Stimulated activated naive B cell treated with anti-CD40 and anti-IgM and Interleukin-4, amounts not matched to agents 10 μg/mL and 1 μg/mL and 100 μg/mL, for 72 hours (primary cell): ENCODE data around the gene DYNC1LI1.
"Not testable (repeated sequence)": the region's sequence is repeated elsewhere in the genome, so short reads cannot be mapped to it uniquely, and the experiment has no call there.

ENCODE experiments used
- ATAC-seq, 2 donors: fragments of 150-1000 bp; cut with Tn5 transposase; replicated peaks; 2 replicates each; pipeline ENCODE4 v1.10.0; 2021; ENCODE audit warnings: moderate library complexity in 1 of 2
- DNase-seq: peaks from one replicate; pipeline ENCODE4 v3.0.0; 2021
- H3K27ac Mint-ChIP-seq: one replicate; pipeline ENCODE4 v1.8.0; 2022; ENCODE audit warnings: mild to moderate bottlenecking, mixed read lengths
- H3K27me3 Mint-ChIP-seq, 2 donors: one replicate each; pipeline ENCODE4 v1.8.0; 2022; ENCODE audit warnings: mixed read lengths in 2 of 2
- H3K36me3 Mint-ChIP-seq, 2 donors: one replicate each; pipeline ENCODE4 v1.8.0; 2022; ENCODE audit warnings: mixed read lengths in 2 of 2, mild to moderate bottlenecking in 1 of 2
- H3K4me1 Mint-ChIP-seq, 2 donors: one replicate each; pipeline ENCODE4 v1.8.0; 2022; ENCODE audit warnings: mixed read lengths in 2 of 2, mild to moderate bottlenecking in 1 of 2
- H3K4me3 Mint-ChIP-seq, 2 donors: one replicate each; pipeline ENCODE4 v1.8.0; 2022; ENCODE audit warnings: mild to moderate bottlenecking in 2 of 2, mixed read lengths in 2 of 2, moderate library complexity in 1 of 2
- H3K9me3 Mint-ChIP-seq, 2 donors: one replicate each; pipeline ENCODE4 v1.8.0; 2022; ENCODE audit warnings: mixed read lengths in 2 of 2, mild to moderate bottlenecking in 1 of 2

DYNC1LI1 gene

GRCh38 chr3:32596282-32596908, 25.7 kb upstream of the DYNC1LI1 start:
- Mint-ChIP-seq H3K27ac (no peak overlapping the region), H3K27me3 (peaks cover 0 to 10% of the 10 kb centered on the region in 2 donors), H3K4me3 (no peak overlapping the region), H3K9me3 (no peaks in the 10 kb centered on the region), H3K4me1 (no peaks in the 10 kb centered on the region), H3K36me3 (no peaks in the 10 kb centered on the region)
- DNase-seq (no peak), ATAC-seq (no peak)

- DNase-seq = no peak
- Mint-ChIP-seq H3K4me3 (no peak overlapping the region), H3K27me3 (peaks cover 0 to 4% of the 10 kb centered on the region in 2 donors), H3K27ac (no peak overlapping the region), H3K4me1 (no peaks in the 10 kb centered on the region), H3K36me3 (no peaks in the 10 kb centered on the region), H3K9me3 (no peaks in the 10 kb centered on the region)
- no peak for ATAC-seq
Measured at GRCh38 chr3:32595323-32595722, 24.7 kb upstream of the DYNC1LI1 start.

GRCh38 chr3:32593903-32594525, 23.4 kb upstream of the DYNC1LI1 start:
- Mint-ChIP-seq H3K36me3 (no peaks in the 10 kb centered on the region), H3K27ac (no peak overlapping the region), H3K27me3 (peaks cover 0 to 4% of the 10 kb centered on the region in 2 donors), H3K4me3 (no peak overlapping the region), H3K4me1 (no peaks in the 10 kb centered on the region), H3K9me3 (no peaks in the 10 kb centered on the region)
- DNase-seq = no peak
- no peak for ATAC-seq

GRCh38 chr3:32592696-32593353, 22.2 kb upstream of the DYNC1LI1 start:
- H3K4me3 Mint-ChIP-seq = no peak overlapping the region
- H3K36me3 Mint-ChIP-seq = no peaks in the 10 kb centered on the region

GRCh38 chr3:32592011-32592410, 21.4 kb upstream of the DYNC1LI1 start:
- no peak overlapping the region for H3K4me3 Mint-ChIP-seq
- no peaks in the 10 kb centered on the region for H3K27me3 Mint-ChIP-seq
- no peak overlapping the region for H3K27ac Mint-ChIP-seq
- DNase-seq = no peak
- no peak for ATAC-seq
- H3K9me3 Mint-ChIP-seq = no peaks in the 10 kb centered on the region
- H3K4me1 Mint-ChIP-seq = no peaks in the 10 kb centered on the region
- no peaks in the 10 kb centered on the region for H3K36me3 Mint-ChIP-seq

More at GRCh38 chr3:32592696-32593353, 22.2 kb upstream of the DYNC1LI1 start:
- no peaks in the 10 kb centered on the region for H3K4me1 Mint-ChIP-seq
- no peaks in the 10 kb centered on the region for H3K9me3 Mint-ChIP-seq
- no peak overlapping the region for H3K27ac Mint-ChIP-seq
- ATAC-seq = no peak
- H3K27me3 Mint-ChIP-seq = peaks cover 0 to 3% of the 10 kb centered on the region in 2 donors
- DNase-seq = no peak

- Mint-ChIP-seq H3K27me3 (no peaks in the 10 kb centered on the region), H3K9me3 (no peaks in the 10 kb centered on the region)
Measured at GRCh38 chr3:32591186-32591585, 20.5 kb upstream of the DYNC1LI1 start.

GRCh38 chr3:32586356-32586755, 15.7 kb upstream of the DYNC1LI1 start:
- no peak for ATAC-seq
- Mint-ChIP-seq H3K4me3 (no peak overlapping the region), H3K36me3 (no peaks in the 10 kb centered on the region), H3K27ac (no peak overlapping the region), H3K9me3 (no peaks in the 10 kb centered on the region), H3K4me1 (no peaks in the 10 kb centered on the region), H3K27me3 (no peaks in the 10 kb centered on the region)
- no peak for DNase-seq

More at GRCh38 chr3:32591186-32591585, 20.5 kb upstream of the DYNC1LI1 start:
- H3K36me3 Mint-ChIP-seq = no peaks in the 10 kb centered on the region
- no peaks in the 10 kb centered on the region for H3K4me1 Mint-ChIP-seq
- ATAC-seq (no peak), DNase-seq (no peak)
- H3K4me3 Mint-ChIP-seq = no peak overlapping the region
- no peak overlapping the region for H3K27ac Mint-ChIP-seq

GRCh38 chr3:32584660-32585059, 14.0 kb upstream of the DYNC1LI1 start:
- no peak for DNase-seq
- H3K27me3 Mint-ChIP-seq = no peaks in the 10 kb centered on the region
- H3K36me3 Mint-ChIP-seq = no peaks in the 10 kb centered on the region
- H3K4me1 Mint-ChIP-seq = no peaks in the 10 kb centered on the region
- no peak overlapping the region for H3K27ac Mint-ChIP-seq
- ATAC-seq = no peak
- no peaks in the 10 kb centered on the region for H3K9me3 Mint-ChIP-seq
- H3K4me3 Mint-ChIP-seq = no peak overlapping the region

GRCh38 chr3:32583708-32584107, 13.1 kb upstream of the DYNC1LI1 start:
- DNase-seq (no peak), ATAC-seq (no peak)
- no peaks in the 10 kb centered on the region for H3K27me3 Mint-ChIP-seq
- no peak overlapping the region for H3K4me3 Mint-ChIP-seq
- H3K4me1 Mint-ChIP-seq = peaks cover 0 to 3% of the 10 kb centered on the region in 2 donors
- no peaks in the 10 kb centered on the region for H3K36me3 Mint-ChIP-seq
- no peaks in the 10 kb centered on the region for H3K9me3 Mint-ChIP-seq
- no peak overlapping the region for H3K27ac Mint-ChIP-seq

GRCh38 chr3:32578669-32579068, 8.0 kb upstream of the DYNC1LI1 start:
- not testable (repeated sequence) for H3K36me3 Mint-ChIP-seq, H3K9me3 Mint-ChIP-seq, H3K27me3 Mint-ChIP-seq, DNase-seq, ATAC-seq
- Mint-ChIP-seq H3K27ac (peak overlapping the region; percentile 79), H3K4me1 (peaks cover 12 to 17% of the 10 kb centered on the region in 2 donors), H3K4me3 (peak overlapping the region in 1 of 2 donors; percentile 72)

- peak; percentile 76 for DNase-seq
- peak; percentile 93 to 95 for ATAC-seq
- Mint-ChIP-seq H3K4me3 (peak overlapping the region; percentile 64 to 72), H3K9me3 (no peaks in the 10 kb centered on the region), H3K4me1 (peaks cover 13 to 20% of the 10 kb centered on the region in 2 donors), H3K36me3 (peaks cover 3% of the 10 kb centered on the region in 2 donors), H3K27ac (peak overlapping the region; percentile 79), H3K27me3 (no peaks in the 10 kb centered on the region)
Measured at GRCh38 chr3:32577581-32578556, 7.2 kb upstream of the DYNC1LI1 start.

- Mint-ChIP-seq H3K36me3 (peaks cover 3% of the 10 kb centered on the region in 2 donors), H3K9me3 (no peaks in the 10 kb centered on the region), H3K4me3 (no peak overlapping the region), H3K27ac (no peak overlapping the region), H3K27me3 (no peaks in the 10 kb centered on the region), H3K4me1 (peaks cover 16 to 25% of the 10 kb centered on the region in 2 donors)
- ATAC-seq = no peak
- no peak for DNase-seq
Measured at GRCh38 chr3:32577174-32577573, 6.5 kb upstream of the DYNC1LI1 start.

GRCh38 chr3:32575451-32576113, 4.9 kb upstream of the DYNC1LI1 start:
- Mint-ChIP-seq H3K4me3 (no peak overlapping the region), H3K27ac (no peak overlapping the region), H3K27me3 (no peaks in the 10 kb centered on the region), H3K9me3 (no peaks in the 10 kb centered on the region), H3K4me1 (peaks cover 17 to 25% of the 10 kb centered on the region in 2 donors), H3K36me3 (peaks cover 3% of the 10 kb centered on the region in 2 donors)
- ATAC-seq (peak; percentile 30 to 33), DNase-seq (no peak)

- peak; percentile 45 for ATAC-seq
- Mint-ChIP-seq H3K4me1 (peaks cover 9 to 19% of the 10 kb centered on the region in 2 donors), H3K27me3 (no peaks in the 10 kb centered on the region), H3K36me3 (peaks cover 6 to 10% of the 10 kb centered on the region in 2 donors), H3K9me3 (no peaks in the 10 kb centered on the region), H3K27ac (peak overlapping the region; percentile 96), H3K4me3 (peak overlapping the region; percentile 91 to 94)
- DNase-seq = no peak
Measured at GRCh38 chr3:32571192-32571485, 481 bp upstream of the DYNC1LI1 start.
